GM18526 (cell line): ENCODE data around the gene DOCK3.

Experiments used
- POLR2A ChIP-seq: IDR thresholded peaks from 3 replicates; pipeline ENCODE4 v1.6.1; 2011; ENCODE audit not compliant: insufficient read length; ENCODE audit errors: extremely low read depth

The DOCK3 gene

DNA sequence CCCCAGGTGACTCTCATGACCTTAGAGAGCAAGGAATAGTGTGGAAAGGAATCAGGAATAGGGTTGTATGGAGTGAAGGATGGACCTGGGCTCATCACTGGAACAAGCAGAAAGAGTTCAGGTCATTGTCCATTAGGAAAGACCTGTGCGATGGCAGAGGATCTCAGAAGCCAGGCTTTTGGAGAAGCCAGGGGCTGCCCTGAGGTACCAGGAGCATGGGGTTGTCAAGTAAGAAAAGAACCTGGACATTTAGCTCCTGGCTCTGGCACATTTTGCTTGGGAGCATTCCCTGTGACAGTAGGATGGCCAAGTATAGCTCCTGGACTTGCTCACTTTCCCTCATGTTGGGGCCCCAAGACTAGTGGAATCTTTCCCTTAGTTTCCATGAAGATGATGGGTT, 657.4 kb downstream of the DOCK3 start:
- no peak for TF ChIP-seq POLR2A

DNA sequence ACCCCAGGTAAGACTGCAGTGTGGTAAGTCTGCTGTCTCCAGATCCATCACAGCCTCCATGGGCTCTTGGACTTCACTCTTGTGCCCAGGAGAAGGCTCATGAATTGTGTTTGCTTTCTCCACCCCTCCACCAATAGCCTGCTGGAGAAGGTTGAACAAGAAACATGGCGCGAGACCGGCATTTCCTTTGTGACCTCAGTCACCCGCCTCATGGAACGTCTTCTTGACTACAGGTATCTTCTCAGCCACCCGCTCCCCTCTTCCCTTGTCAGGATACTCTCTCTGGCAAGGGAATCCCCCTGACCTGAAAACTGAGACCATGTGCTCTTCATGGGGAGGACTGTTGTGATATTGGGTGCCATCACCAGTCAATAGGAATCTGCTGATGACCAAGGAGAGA, 658.3 kb downstream of the DOCK3 start:
- no peak for TF ChIP-seq POLR2A

- no peak for TF ChIP-seq POLR2A
These were observed 661.5 kb downstream of the DOCK3 start for GRCh38 chr3:51336261-51336660.

DNA sequence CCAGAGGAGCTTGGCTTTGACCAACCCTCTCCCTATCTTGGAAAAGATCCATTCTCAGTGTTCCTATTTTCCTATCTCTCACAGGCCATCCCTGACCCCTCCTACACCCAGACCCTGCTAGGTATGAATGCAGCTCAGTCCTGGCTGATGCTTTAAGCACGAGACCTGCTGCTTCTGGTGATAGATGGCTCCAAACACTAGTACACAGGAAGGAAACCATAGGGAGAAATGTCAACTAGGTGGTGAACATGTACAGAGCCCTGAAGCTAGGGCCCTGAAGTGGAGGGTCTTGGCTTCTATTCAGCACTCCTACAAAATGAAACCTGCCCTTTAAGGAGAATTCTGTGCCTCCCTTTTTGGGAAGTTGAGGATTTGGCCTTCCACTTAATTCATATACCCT, 662.9 kb downstream of the DOCK3 start:
- TF ChIP-seq POLR2A, result no peak

GRCh38 chr3:51338632-51339031, 663.9 kb downstream of the DOCK3 start:
- no peak for TF ChIP-seq POLR2A

DNA sequence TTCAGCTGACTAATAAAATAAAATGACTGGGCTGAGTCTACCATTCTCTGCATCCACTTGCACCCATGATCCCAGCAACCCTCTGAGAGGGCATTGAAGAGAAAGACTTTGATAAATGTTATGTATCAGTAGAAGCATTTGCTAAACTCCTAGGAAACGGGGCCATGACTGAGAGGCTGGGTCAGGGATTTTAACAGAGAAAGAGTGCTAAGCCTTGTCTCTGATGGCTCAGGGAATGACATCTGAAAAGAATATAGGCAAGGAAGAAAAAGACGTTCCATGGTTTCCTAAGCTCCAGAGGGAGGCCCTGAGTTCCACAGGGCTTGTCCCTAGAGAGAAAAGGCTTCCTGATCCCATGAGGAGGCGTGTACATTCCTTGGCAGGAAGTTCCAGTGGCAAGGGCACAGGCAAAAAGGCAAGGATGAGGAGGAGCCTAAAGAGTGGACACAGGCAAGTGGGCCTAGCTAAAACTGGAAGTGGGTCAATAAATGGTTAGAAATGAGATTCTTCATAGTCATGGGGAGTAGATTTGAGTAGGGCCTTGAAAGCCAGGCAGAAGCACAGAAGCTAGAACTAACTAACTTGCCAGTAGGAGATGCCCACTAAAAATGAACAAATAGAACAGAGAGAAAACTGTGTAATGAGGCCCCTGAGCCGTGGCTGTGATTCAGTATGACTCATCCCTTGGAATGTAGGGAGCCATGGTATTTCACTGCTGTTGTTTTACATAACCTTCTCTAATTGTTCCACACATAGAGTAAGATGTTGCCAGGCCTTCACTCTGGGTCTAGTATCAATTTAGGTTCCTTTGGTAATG, 665.5 kb downstream of the DOCK3 start:
- no peak for TF ChIP-seq POLR2A

GRCh38 chr3:51340989-51341636, 666.4 kb downstream of the DOCK3 start:
- TF ChIP-seq POLR2A, result no peak

GRCh38 chr3:51343918-51344687, 669.4 kb downstream of the DOCK3 start:
- TF ChIP-seq POLR2A, result no peak

DNA sequence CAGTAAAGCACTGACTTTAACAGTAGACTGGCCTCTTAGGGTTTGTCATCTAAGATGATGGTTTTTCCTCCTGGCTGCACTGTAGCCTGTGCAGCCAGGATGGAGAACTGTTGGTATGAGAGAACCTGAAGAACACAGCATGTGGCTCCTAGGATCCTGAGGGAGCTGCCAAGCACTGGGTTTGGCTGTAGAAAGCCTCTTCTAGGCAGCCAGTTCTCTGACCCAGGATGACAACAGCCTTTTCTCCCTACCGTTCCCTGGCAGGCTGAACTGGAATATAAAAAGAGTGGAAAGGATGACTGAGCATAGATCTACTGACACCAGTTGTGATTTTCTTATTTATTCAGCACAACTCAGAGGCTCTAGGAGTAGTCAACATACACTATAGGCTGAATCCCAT, 676.0 kb downstream of the DOCK3 start:
- TF ChIP-seq POLR2A, result no peak

- no peak for TF ChIP-seq POLR2A
These were observed 678.4 kb downstream of the DOCK3 start for GRCh38 chr3:51353131-51353530.

- no peak for TF ChIP-seq POLR2A
These were observed 679.0 kb downstream of the DOCK3 start for GRCh38 chr3:51353691-51354090.

DNA sequence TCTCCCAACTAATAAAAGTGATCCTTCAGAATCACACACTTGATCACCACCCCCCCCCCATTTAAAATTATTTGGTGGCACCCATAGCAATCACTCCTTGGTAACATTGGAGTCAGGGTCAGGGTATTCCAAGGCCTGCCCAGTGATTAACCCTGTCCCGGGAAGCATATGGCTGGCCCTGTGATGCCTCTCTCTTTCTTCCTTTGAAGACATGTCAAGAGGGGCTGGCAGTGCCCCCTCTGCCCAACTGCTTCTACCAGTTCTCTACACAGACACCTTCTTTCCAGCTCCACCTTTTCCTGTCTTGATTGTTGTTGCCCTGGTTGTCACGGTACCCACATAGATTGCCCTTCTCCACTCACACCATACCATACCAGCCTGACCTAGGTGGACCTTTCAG, 679.4 kb downstream of the DOCK3 start:
- TF ChIP-seq POLR2A, result no peak

- no peak for TF ChIP-seq POLR2A
These were observed 680.2 kb downstream of the DOCK3 start for GRCh38 chr3:51354731-51355615.

- TF ChIP-seq POLR2A, result no peak
These were observed 681.3 kb downstream of the DOCK3 start for GRCh38 chr3:51355891-51356578.

GRCh38 chr3:51357856-51358255, 683.1 kb downstream of the DOCK3 start:
- TF ChIP-seq POLR2A, result no peak

DNA sequence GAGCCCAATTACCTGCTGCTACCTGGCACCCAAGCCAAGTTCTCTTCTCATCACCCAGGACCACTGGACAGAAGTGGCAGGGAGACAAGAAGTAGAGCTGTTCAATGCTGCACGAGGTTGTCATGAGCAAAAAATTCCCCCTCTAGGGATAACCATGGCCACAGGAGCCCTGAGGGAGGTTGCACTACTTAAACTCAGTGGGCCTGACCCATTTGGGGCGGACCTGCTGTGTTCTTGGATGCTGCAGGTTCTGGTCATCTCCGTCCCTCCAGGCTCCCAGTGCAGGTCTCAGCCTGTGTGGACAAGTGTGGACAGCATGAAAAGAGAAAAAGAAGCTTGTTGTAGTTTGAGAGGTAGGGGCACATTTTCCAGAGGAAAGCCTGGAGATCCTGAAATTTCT, 684.3 kb downstream of the DOCK3 start:
- no peak for TF ChIP-seq POLR2A
